ENCODE data around the gene FXYD6. TPM values are rescaled to one million over a fixed set of nuclear protein-coding genes. Genes with fewer than 3 reads are reported as not detected.

FXYD6 gene
- total RNA-seq, 1 donor from 2014 or later: not detected

GRCh38 chr11:117823294-117823945, 53.0 kb downstream of the FXYD6 start:
- no peaks in the 10 kb centered on the region for H3K36me3 Mint-ChIP-seq (ENCODE audit: low read depth)
- H3K9me3 Mint-ChIP-seq: no peaks in the 10 kb centered on the region
- peaks cover 50% of the 10 kb centered on the region for H3K4me1 Mint-ChIP-seq
- POLR2A ChIA-PET: interaction anchor here (1.1 to 2.9 kb wide), 6 partner anchors 8 to 229 kb away, joined by 4 to 20 read pairs (median 9); partner anchors contain the start of gene IL10RA
- peaks cover 26% of the 10 kb centered on the region for H3K27me3 Mint-ChIP-seq
- intact Hi-C loops (cut with micrococcal nuclease): loop anchor here (1.0 to 5.0 kb wide), 6 partner anchors 17 to 349 kb away; no protein-coding TSS in a partner anchor
- peak overlapping the region; percentile 61 for H3K27ac Mint-ChIP-seq
- CTCF ChIA-PET: interaction anchor here (1.0 to 11.0 kb wide), 12 partner anchors 10 to 397 kb away, joined by 3 to 265 read pairs (median 4); no protein-coding TSS in a partner anchor
- DNase-seq (peak; percentile 25), ATAC-seq (ENCODE audit: low read depth) (peak; percentile 43)
- no peak overlapping the region for H3K4me3 Mint-ChIP-seq
- TF ChIP-seq CTCF (IDR thresholded peaks at IDR 0.05): no peak

GRCh38 chr11:117822074-117823033, 54.1 kb downstream of the FXYD6 start:
- peaks cover 51% of the 10 kb centered on the region for H3K4me1 Mint-ChIP-seq
- no peaks in the 10 kb centered on the region for H3K9me3 Mint-ChIP-seq
- no peak for TF ChIP-seq CTCF (IDR thresholded peaks at IDR 0.05)
- no peak overlapping the region for H3K4me3 Mint-ChIP-seq
- no peaks in the 10 kb centered on the region for H3K36me3 Mint-ChIP-seq (ENCODE audit: low read depth)
- DNase-seq (peak; percentile 50), ATAC-seq (ENCODE audit: low read depth) (peak; percentile 32)
- no peak overlapping the region for H3K27ac Mint-ChIP-seq
- intact Hi-C loops (cut with micrococcal nuclease): loop anchor here (1.0 to 5.0 kb wide), 6 partner anchors 16 to 350 kb away; no protein-coding TSS in a partner anchor
- ChIA-PET CTCF (interaction anchor here (0.7 to 11.0 kb wide), 13 partner anchors 13 to 349 kb away, joined by 3 to 265 read pairs (median 4); no protein-coding TSS in a partner anchor), POLR2A (interaction anchor here (1.1 to 2.9 kb wide), 6 partner anchors 7 to 230 kb away, joined by 4 to 20 read pairs (median 9); partner anchors contain the start of gene IL10RA)
- peaks cover 21% of the 10 kb centered on the region for H3K27me3 Mint-ChIP-seq

- CTCF ChIA-PET: interaction anchor here (1.8 to 11.0 kb wide), 4 partner anchors 16 to 233 kb away, joined by 4 to 265 read pairs (median 62); no protein-coding TSS in a partner anchor
- Mint-ChIP-seq H3K4me1 (peaks cover 56% of the 10 kb centered on the region), H3K9me3 (no peaks in the 10 kb centered on the region), H3K36me3 (ENCODE audit: low read depth) (no peaks in the 10 kb centered on the region), H3K27ac (no peak overlapping the region), H3K4me3 (no peak overlapping the region), H3K27me3 (peaks cover 19% of the 10 kb centered on the region)
- DNase-seq: no peak
- intact Hi-C loops (cut with micrococcal nuclease): loop anchor here (5.0 kb wide), 1 partner anchor 351 kb away; no protein-coding TSS in a partner anchor
- ATAC-seq (ENCODE audit: low read depth): no peak
- POLR2A ChIA-PET: interaction anchor here (1.6 kb wide), 1 partner anchor 231 kb away, joined by 3 read pairs; no protein-coding TSS in a partner anchor
- no peak for TF ChIP-seq CTCF (IDR thresholded peaks at IDR 0.05)
These were observed 55.0 kb downstream of the FXYD6 start for GRCh38 chr11:117821431-117821830.

- Mint-ChIP-seq H3K27ac (no peak overlapping the region), H3K36me3 (ENCODE audit: low read depth) (no peaks in the 10 kb centered on the region), H3K27me3 (peaks cover 13% of the 10 kb centered on the region), H3K4me1 (peaks cover 65% of the 10 kb centered on the region), H3K4me3 (no peak overlapping the region), H3K9me3 (no peaks in the 10 kb centered on the region)
- TF ChIP-seq CTCF (IDR thresholded peaks at IDR 0.05): no peak
- DNase-seq: no peak
- CTCF ChIA-PET: interaction anchor here (0.6 to 11.0 kb wide), 5 partner anchors 15 to 234 kb away, joined by 3 to 265 read pairs (median 15); no protein-coding TSS in a partner anchor
- intact Hi-C loops (cut with micrococcal nuclease): loop anchor here (5.0 kb wide), 1 partner anchor 352 kb away; no protein-coding TSS in a partner anchor
- no peak for ATAC-seq (ENCODE audit: low read depth)
- POLR2A ChIA-PET: interaction anchor here (1.1 to 1.6 kb wide), 2 partner anchors 13 to 232 kb away, joined by 3 read pairs; no protein-coding TSS in a partner anchor
These were observed 55.9 kb downstream of the FXYD6 start for GRCh38 chr11:117820516-117820915.
